Pancreas (tissue), 10 donors: ENCODE measurements around the gene HIVEP3. TPM values are rescaled to one million over a fixed set of nuclear protein-coding genes. Genes with fewer than 3 reads are reported as not detected.
"Not testable (repeated sequence)": the region's sequence is repeated elsewhere in the genome, so short reads cannot be mapped to it uniquely, and the experiment has no call there.

ENCODE experiments used
- ATAC-seq, 4 donors: fragments of 200-7000 bp; cut with Tn5 transposase; one replicate each; pipeline versions ENCODE4 v1.8.0 to v1.9.1; 2020; ENCODE audit warnings: mild to moderate bottlenecking in 4 of 4, moderate library complexity in 4 of 4
- DNase-seq, 6 donors: peaks; one replicate each; pipeline ENCODE4 v3.0.0-alpha.2; 2020
- FAIRE-seq: peaks from 2 replicates; lab custom pipeline; 2012; peaks lifted over from hg19 to GRCh38; lab: Jason Lieb, UNC
- H3K27ac ChIP-seq, 4 donors: fragments of 200-600 bp; sonication (generic); 1 replicate in 3 of 4; 2 replicates in 1 of 4; pipeline versions ENCODE4 v1.5.0 to v1.8.0; 2020
- H3K27me3 ChIP-seq, 4 donors: fragments of 200-600 bp; one replicate each; pipeline ENCODE4 v1.8.0; 2021
- H3K36me3 ChIP-seq, 3 donors: fragments of 200-600 bp; sonication (generic) in 1 of 3; one replicate each; pipeline versions ENCODE4 v1.5.0 to v1.8.0; 2020 to 2021
- H3K4me1 ChIP-seq, 3 donors: fragments of 200-600 bp; one replicate each; pipeline ENCODE4 v1.8.0; 2021
- H3K4me3 ChIP-seq, 4 donors: fragments of 200-600 bp; sonication (generic) in 2 of 4; one replicate each; pipeline versions ENCODE4 v1.5.0 to v1.8.0; 2020 to 2021
- H3K9me3 ChIP-seq, 4 donors: fragments of 200-600 bp; one replicate each; pipeline ENCODE4 v1.8.0; 2021
- WGBS, 2 donors: extraction: QIAGEN DNeasy Blood & Tissue Kit; methylation state at CpG; one replicate each; pipeline ENCODE4 v1.1.7; 2013; 5-methylcytosine and 5-hydroxymethylcytosine counted together
- intact Hi-C, 3 donors: fragments of 100-400 bp; cut with DNase I; formaldehyde crosslinking; loops; one replicate each; pipeline versions ENCODE4 v1.11.1 to v1.14.2; 2022
- polyA plus RNA-seq, 2 donors: library from polyadenylated mRNA; stranded (reverse); fragments of 200-250 nt; gene quantifications; one replicate each; pipeline ENCODE4 v1.2.3, GENCODE V29; 2013
- total RNA-seq, 6 donors: library from RNA; stranded (reverse); fragmentation: NEBNext Ultra II Directional in 4 of 6; extraction: Animal tissue kit (Norgen Biotek cat#: 25700) in 4 of 6; gene quantifications; one replicate each; pipeline versions ENCODE4 v1.2.1 to v1.2.4, GENCODE V29; 2021 to 2023
- TF ChIP-seq, protein P1 (sequence below), 4 donors: fragments of 200-600 bp; sonication (generic) in 3 of 4; IDR thresholded peaks; one replicate each; pipeline versions ENCODE4 v1.5.0 to v1.8.0; 2021; ENCODE audit warnings: antibody characterized with exemption in 4 of 4
- donor health status: healthy with polysubstance abuse.
- donor health status: DM: no; HTN: no; CAD: no; lungs with moderate emphysema.
- donor health status: DM: no; HTN: no; CAD: no.
- donor health status: control.
- donor health status: control.
- donor health status: Bipolar disorder and iron deficiency.
- donor health status: DM: yes; HTN: yes; CAD: no.
- donor health status: DM: no; HTN: no; CAD: no.
- donor health status: DM: no; HTN: no; CAD: no.
- donor health status: DM: yes; HTN: yes; CAD: no.

HIVEP3 gene
- total and polyA plus RNA-seq, 8 donors, result 2.7 to 5.0 (median 3.1) TPM

DNA sequence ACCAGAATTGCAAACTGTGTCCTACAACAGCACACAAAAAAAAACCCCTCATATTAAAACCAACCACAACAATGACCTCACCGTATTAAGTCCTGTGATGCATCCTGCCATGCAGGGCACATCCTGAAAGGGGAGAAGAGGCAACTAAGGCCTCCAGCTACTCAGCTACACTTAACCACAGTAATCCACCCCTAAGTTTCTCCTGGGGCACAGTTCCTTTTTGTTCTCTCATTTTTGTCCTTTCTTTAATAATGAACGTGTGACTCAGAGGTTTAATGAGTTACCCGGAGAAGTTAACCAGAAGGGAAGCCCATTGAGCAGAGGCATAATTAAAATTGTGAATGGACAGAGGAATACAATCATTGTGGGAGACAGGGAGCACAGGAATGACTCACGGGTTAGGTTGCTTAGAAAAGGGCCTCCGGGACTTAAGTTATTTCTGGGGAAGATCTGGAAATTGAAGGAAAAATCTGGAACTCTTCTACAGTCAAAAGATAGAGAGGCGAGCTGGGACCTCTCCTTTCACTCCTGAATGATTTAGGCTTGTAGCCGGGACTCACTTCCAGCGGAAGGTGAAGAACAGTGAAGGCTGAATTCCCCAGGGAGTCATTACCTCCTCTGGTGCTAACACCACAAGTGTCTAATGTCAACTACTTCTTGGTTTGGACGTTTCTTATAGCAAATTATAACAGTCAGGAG lies 36.9 kb upstream of the HIVEP3 start:
- ATAC-seq (peak; percentile 42 to 69 (median 65)), DNase-seq (no peak), FAIRE-seq (no peak)
- 64 to 69% methylated on average over 9 of the region's 9 CpGs for WGBS, 2 donors
- Histone ChIP-seq H3K36me3 (no peaks in the 10 kb centered on the region), H3K9me3 (no peaks in the 10 kb centered on the region), H3K4me1 (peaks cover 5 to 14% (median 12%) of the 10 kb centered on the region in 3 donors), H3K27me3 (no peaks in the 10 kb centered on the region), H3K4me3 (no peak overlapping the region), H3K27ac (peak overlapping the region in 3 of 4 donors; percentile 34 to 45 (median 36))
- TF ChIP-seq, protein P1, sequence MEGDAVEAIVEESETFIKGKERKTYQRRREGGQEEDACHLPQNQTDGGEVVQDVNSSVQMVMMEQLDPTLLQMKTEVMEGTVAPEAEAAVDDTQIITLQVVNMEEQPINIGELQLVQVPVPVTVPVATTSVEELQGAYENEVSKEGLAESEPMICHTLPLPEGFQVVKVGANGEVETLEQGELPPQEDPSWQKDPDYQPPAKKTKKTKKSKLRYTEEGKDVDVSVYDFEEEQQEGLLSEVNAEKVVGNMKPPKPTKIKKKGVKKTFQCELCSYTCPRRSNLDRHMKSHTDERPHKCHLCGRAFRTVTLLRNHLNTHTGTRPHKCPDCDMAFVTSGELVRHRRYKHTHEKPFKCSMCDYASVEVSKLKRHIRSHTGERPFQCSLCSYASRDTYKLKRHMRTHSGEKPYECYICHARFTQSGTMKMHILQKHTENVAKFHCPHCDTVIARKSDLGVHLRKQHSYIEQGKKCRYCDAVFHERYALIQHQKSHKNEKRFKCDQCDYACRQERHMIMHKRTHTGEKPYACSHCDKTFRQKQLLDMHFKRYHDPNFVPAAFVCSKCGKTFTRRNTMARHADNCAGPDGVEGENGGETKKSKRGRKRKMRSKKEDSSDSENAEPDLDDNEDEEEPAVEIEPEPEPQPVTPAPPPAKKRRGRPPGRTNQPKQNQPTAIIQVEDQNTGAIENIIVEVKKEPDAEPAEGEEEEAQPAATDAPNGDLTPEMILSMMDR (IDR thresholded peaks at IDR 0.05), result no peak
- intact Hi-C loops, result no loop called here

DNA sequence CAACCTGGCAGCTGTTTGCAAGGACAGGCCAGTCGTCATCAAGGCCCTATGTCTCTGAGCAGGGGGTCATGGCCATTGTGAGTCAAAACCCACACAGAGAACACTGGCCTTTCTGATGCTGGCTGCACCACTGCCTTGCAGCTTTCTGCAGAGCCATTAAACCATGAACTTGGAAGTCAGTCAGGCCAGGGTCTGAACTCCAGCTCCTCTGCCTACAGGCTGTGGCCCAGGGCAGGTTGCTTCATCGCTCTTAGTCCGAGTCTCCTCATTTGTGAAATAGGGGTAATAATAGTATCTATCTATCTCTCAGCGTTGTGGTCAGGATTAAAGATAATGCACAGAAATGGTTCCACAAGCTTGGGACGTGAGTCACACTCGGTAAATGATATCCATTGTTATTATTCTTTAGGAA lies 35.8 kb upstream of the HIVEP3 start:
- 68 to 75% methylated on average over 6 of the region's 6 CpGs for WGBS, 2 donors
- intact Hi-C loops, result no loop called here
- peak in 2 of 4 donors; percentile 46 to 47 for ATAC-seq

GRCh38 chr1:41953291-41953690 lies 34.6 kb upstream of the HIVEP3 start:
- ATAC-seq, result no peak
- no peak for DNase-seq
- H3K4me1 ChIP-seq, result peaks cover 5 to 14% (median 12%) of the 10 kb centered on the region in 3 donors
- 90 to 93% methylated on average over 1 of the region's 1 CpG for WGBS, 2 donors
- no peak for FAIRE-seq
- H3K27me3 ChIP-seq, result no peaks in the 10 kb centered on the region
- H3K4me3 ChIP-seq, result no peak overlapping the region
- no peaks in the 10 kb centered on the region for H3K9me3 ChIP-seq
- intact Hi-C loops, result no loop called here
- no peaks in the 10 kb centered on the region for H3K36me3 ChIP-seq
- TF ChIP-seq, protein P1 (IDR thresholded peaks at IDR 0.05), result no peak
- H3K27ac ChIP-seq, result no peak overlapping the region

More for the DNA sequence above, 35.8 kb upstream of the HIVEP3 start:
- H3K27me3 ChIP-seq, result no peaks in the 10 kb centered on the region
- H3K36me3 ChIP-seq, result no peaks in the 10 kb centered on the region
- DNase-seq, result peak in 1 of 6 donors; percentile 25
- no peak overlapping the region for H3K4me3 ChIP-seq
- FAIRE-seq, result no peak
- H3K4me1 ChIP-seq, result peaks cover 5 to 14% (median 12%) of the 10 kb centered on the region in 3 donors
- H3K27ac ChIP-seq, result peak overlapping the region in 2 of 4 donors; percentile 34 to 45
- TF ChIP-seq, protein P1 (IDR thresholded peaks at IDR 0.05), result no peak
- no peaks in the 10 kb centered on the region for H3K9me3 ChIP-seq

DNA sequence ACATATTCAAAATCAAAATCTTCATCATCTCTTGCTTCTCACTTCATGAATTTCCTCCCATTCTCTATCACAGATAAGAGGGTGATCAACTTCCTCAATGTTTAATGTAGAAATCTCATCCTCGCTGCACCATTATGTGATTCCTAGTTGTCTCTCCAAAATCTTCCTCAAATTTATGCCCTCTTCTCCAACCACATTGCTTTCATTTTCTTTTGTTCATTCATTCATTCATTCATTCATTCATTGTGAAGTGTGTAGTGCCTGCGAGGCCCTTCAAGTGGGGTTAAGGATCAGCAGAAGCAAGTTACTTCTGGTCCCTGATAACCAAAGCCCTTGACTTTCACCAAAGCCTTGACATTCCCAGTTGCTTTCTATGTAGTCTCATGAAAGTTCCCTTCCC lies 33.5 kb upstream of the HIVEP3 start:
- Histone ChIP-seq H3K27ac (no peak overlapping the region), H3K36me3 (no peaks in the 10 kb centered on the region), H3K9me3 (no peaks in the 10 kb centered on the region), H3K4me1 (peaks cover 5 to 14% (median 8%) of the 10 kb centered on the region in 3 donors), H3K27me3 (no peaks in the 10 kb centered on the region), H3K4me3 (no peak overlapping the region)
- no peak for FAIRE-seq
- ATAC-seq, result no peak
- intact Hi-C loops, result no loop called here
- 96 to 100% methylated on average over 2 of the region's 2 CpGs for WGBS, 2 donors
- DNase-seq, result no peak
- TF ChIP-seq, protein P1 (IDR thresholded peaks at IDR 0.05), result no peak

DNA sequence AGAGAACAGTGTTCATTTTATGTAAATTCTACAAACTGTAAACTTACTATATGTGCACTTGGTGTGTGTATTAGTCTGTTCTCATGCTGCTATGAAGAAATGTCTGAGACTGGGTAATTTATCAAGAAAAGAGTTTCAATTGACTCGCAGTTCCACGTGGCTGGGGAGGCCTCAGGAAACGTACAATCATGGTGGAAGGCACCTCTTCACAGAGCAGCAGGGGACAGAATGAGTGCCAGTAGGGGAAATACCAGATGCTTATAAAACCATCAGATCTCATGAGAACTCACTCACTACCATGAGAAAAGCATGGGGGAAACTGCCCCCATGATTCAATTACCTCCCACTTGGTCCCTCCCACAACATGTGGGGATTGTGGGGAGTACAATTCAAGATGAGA lies 32.8 kb upstream of the HIVEP3 start:
- 89 to 94% methylated on average over 3 of the region's 3 CpGs for WGBS, 2 donors
- H3K27me3 ChIP-seq, H3K36me3 ChIP-seq, DNase-seq, intact Hi-C loops, H3K9me3 ChIP-seq, FAIRE-seq, H3K4me3 ChIP-seq, ATAC-seq, H3K27ac ChIP-seq: not testable (repeated sequence)
- H3K4me1 ChIP-seq, result peaks cover 5 to 14% (median 8%) of the 10 kb centered on the region in 3 donors
